GM21390 (cell line): Measurements from ENCODE around the gene RBP5.

Experiments used
- ATAC-seq: cut with Tn5 transposase; IDR thresholded peaks from one replicate; pipeline ENCODE4 v1.9.1; 2021; ENCODE audit not compliant: unreplicated experiment

Gene RBP5

GRCh38 chr12:7102582-7102981 is 26.1 kb downstream of the RBP5 start:
- no peak for ATAC-seq

- no peak for ATAC-seq
These were observed 27.0 kb downstream of the RBP5 start for GRCh38 chr12:7101694-7102131.

GRCh38 chr12:7101047-7101693 is 27.5 kb downstream of the RBP5 start:
- ATAC-seq = no peak

- no peak for ATAC-seq
These were observed 28.4 kb downstream of the RBP5 start for GRCh38 chr12:7100239-7100638.

GRCh38 chr12:7099290-7099996 is 29.2 kb downstream of the RBP5 start:
- no peak for ATAC-seq

GRCh38 chr12:7096979-7097378 is 31.7 kb downstream of the RBP5 start:
- ATAC-seq = no peak

- ATAC-seq = no peak
These were observed 32.4 kb downstream of the RBP5 start for GRCh38 chr12:7096006-7096932.

GRCh38 chr12:7093892-7094291 is 34.8 kb downstream of the RBP5 start:
- no peak for ATAC-seq

GRCh38 chr12:7093486-7093885 is 35.2 kb downstream of the RBP5 start:
- no peak for ATAC-seq

- no peak for ATAC-seq
These were observed 35.7 kb downstream of the RBP5 start for GRCh38 chr12:7092986-7093460.

- no peak for ATAC-seq
These were observed 36.3 kb downstream of the RBP5 start, which contains the start of gene C1R for GRCh38 chr12:7092229-7092985. Gene C1R, minus strand, starts transcription at chr12:7092445. Its CDS starts 57 bp downstream, at chr12:7092388.

- no peak for ATAC-seq
These were observed 36.9 kb downstream of the RBP5 start for GRCh38 chr12:7091660-7092228.

GRCh38 chr12:7091171-7091570 is 37.5 kb downstream of the RBP5 start:
- no peak for ATAC-seq

- ATAC-seq = no peak
These were observed 38.3 kb downstream of the RBP5 start for GRCh38 chr12:7090222-7090998.

- ATAC-seq = no peak
These were observed 39.4 kb downstream of the RBP5 start for GRCh38 chr12:7089196-7089871.

- ATAC-seq = no peak
These were observed 45.6 kb downstream of the RBP5 start for GRCh38 chr12:7083125-7083524.

- no peak for ATAC-seq
These were observed 47.7 kb downstream of the RBP5 start for GRCh38 chr12:7081037-7081436.

GRCh38 chr12:7079826-7080125 is 48.9 kb downstream of the RBP5 start:
- ATAC-seq = no peak

GRCh38 chr12:7078163-7078562 is 50.5 kb downstream of the RBP5 start:
- ATAC-seq = no peak
